Measurements from ENCODE around the gene PPP2R2C. TPM values are rescaled to one million over a fixed set of nuclear protein-coding genes. Genes with fewer than 3 reads are reported as not detected.

Gene PPP2R2C
- polyA plus RNA-seq, 1 of the 3 experiments (the other 2 are of a cell fraction), result 0.21 TPM

DNA sequence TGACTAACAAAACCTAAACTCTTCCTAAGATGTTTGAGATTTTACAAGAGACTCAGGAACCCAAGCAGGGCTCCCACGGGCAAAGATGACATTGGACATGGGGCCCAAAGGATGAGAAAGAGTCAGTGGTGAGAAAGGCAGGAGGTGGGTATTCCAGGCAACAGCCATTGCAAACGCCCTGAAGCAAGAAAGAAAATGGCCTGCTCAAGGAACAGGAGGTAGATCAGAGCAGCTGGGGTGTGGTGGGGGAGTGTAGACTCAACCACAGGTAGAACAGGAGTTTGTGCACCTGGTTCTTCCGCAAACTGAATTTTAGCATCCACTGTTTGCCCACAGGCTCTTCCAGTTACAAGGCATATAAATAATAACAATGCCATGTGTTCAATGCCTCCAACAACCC lies 3.3 kb downstream of the PPP2R2C start:
- H3K9ac ChIP-seq, result no peak overlapping the region
- H3K4me3 ChIP-seq (ENCODE audit: low read depth in 2 of 2, low read length in 1 of 2), result no peak overlapping the region
- no peaks in the 10 kb centered on the region for H3K36me3 ChIP-seq (replicated peaks in 1 of 2; ENCODE audit: control insufficient read depth in 1 of 2, insufficient read depth in 2 of 2, low read length in 1 of 2)
- H3F3A ChIP-seq (replicated peaks; ENCODE audit: insufficient read depth), result no peaks in the 10 kb centered on the region
- TF ChIP-seq, protein P1, sequence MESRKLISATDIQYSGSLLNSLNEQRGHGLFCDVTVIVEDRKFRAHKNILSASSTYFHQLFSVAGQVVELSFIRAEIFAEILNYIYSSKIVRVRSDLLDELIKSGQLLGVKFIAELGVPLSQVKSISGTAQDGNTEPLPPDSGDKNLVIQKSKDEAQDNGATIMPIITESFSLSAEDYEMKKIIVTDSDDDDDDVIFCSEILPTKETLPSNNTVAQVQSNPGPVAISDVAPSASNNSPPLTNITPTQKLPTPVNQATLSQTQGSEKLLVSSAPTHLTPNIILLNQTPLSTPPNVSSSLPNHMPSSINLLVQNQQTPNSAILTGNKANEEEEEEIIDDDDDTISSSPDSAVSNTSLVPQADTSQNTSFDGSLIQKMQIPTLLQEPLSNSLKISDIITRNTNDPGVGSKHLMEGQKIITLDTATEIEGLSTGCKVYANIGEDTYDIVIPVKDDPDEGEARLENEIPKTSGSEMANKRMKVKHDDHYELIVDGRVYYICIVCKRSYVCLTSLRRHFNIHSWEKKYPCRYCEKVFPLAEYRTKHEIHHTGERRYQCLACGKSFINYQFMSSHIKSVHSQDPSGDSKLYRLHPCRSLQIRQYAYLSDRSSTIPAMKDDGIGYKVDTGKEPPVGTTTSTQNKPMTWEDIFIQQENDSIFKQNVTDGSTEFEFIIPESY (IDR thresholded peaks at IDR 0.05; ENCODE audit: borderline replicate concordance, low read depth), result no peak
- TF ChIP-seq EZH2phosphoT487 (IDR thresholded peaks at IDR 0.05; ENCODE audit: borderline replicate concordance, low read depth) (no peak), RCOR1 (IDR thresholded peaks at IDR 0.05; ENCODE audit: low read length) (no peak), GABPA (IDR thresholded peaks at IDR 0.05; ENCODE audit: low read depth) (no peak), MXI1 (IDR thresholded peaks at IDR 0.05; ENCODE audit: low read depth, low read length) (no peak), CHD2 (IDR thresholded peaks at IDR 0.05; ENCODE audit: low read length, partially characterized antibody) (no peak), TAF1 (IDR thresholded peaks at IDR 0.05; ENCODE audit: borderline replicate concordance, low read depth, low read length) (no peak), NFIC (IDR thresholded peaks at IDR 0.05; ENCODE audit: borderline replicate concordance) (no peak), FOXJ3 (CRISPR knock-in tag; IDR thresholded peaks at IDR 0.05) (no peak), RFX5 (IDR thresholded peaks at IDR 0.05; ENCODE audit: low read length) (no peak), TEAD4 (IDR thresholded peaks at IDR 0.05; ENCODE audit: borderline replicate concordance, insufficient read depth) (no peak), JUND (IDR thresholded peaks at IDR 0.05) (no peak), EP300 (IDR thresholded peaks at IDR 0.05; ENCODE audit: borderline replicate concordance in 1 of 2, low read depth in 1 of 2, low read length in 1 of 2) (no peak)
- TF ChIP-seq, protein P2, sequence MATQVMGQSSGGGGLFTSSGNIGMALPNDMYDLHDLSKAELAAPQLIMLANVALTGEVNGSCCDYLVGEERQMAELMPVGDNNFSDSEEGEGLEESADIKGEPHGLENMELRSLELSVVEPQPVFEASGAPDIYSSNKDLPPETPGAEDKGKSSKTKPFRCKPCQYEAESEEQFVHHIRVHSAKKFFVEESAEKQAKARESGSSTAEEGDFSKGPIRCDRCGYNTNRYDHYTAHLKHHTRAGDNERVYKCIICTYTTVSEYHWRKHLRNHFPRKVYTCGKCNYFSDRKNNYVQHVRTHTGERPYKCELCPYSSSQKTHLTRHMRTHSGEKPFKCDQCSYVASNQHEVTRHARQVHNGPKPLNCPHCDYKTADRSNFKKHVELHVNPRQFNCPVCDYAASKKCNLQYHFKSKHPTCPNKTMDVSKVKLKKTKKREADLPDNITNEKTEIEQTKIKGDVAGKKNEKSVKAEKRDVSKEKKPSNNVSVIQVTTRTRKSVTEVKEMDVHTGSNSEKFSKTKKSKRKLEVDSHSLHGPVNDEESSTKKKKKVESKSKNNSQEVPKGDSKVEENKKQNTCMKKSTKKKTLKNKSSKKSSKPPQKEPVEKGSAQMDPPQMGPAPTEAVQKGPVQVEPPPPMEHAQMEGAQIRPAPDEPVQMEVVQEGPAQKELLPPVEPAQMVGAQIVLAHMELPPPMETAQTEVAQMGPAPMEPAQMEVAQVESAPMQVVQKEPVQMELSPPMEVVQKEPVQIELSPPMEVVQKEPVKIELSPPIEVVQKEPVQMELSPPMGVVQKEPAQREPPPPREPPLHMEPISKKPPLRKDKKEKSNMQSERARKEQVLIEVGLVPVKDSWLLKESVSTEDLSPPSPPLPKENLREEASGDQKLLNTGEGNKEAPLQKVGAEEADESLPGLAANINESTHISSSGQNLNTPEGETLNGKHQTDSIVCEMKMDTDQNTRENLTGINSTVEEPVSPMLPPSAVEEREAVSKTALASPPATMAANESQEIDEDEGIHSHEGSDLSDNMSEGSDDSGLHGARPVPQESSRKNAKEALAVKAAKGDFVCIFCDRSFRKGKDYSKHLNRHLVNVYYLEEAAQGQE (IDR thresholded peaks at IDR 0.05; ENCODE audit: low read depth, low read length), result no peak
- TF ChIP-seq, protein P3, sequence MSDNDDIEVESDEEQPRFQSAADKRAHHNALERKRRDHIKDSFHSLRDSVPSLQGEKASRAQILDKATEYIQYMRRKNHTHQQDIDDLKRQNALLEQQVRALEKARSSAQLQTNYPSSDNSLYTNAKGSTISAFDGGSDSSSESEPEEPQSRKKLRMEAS (IDR thresholded peaks at IDR 0.05; ENCODE audit: low read depth), result no peak
- TF ChIP-seq, protein P4, sequence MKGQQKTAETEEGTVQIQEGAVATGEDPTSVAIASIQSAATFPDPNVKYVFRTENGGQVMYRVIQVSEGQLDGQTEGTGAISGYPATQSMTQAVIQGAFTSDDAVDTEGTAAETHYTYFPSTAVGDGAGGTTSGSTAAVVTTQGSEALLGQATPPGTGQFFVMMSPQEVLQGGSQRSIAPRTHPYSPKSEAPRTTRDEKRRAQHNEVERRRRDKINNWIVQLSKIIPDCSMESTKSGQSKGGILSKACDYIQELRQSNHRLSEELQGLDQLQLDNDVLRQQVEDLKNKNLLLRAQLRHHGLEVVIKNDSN (IDR thresholded peaks at IDR 0.05; ENCODE audit: borderline replicate concordance, low read depth), result no peak
- TF ChIP-seq, protein P5, sequence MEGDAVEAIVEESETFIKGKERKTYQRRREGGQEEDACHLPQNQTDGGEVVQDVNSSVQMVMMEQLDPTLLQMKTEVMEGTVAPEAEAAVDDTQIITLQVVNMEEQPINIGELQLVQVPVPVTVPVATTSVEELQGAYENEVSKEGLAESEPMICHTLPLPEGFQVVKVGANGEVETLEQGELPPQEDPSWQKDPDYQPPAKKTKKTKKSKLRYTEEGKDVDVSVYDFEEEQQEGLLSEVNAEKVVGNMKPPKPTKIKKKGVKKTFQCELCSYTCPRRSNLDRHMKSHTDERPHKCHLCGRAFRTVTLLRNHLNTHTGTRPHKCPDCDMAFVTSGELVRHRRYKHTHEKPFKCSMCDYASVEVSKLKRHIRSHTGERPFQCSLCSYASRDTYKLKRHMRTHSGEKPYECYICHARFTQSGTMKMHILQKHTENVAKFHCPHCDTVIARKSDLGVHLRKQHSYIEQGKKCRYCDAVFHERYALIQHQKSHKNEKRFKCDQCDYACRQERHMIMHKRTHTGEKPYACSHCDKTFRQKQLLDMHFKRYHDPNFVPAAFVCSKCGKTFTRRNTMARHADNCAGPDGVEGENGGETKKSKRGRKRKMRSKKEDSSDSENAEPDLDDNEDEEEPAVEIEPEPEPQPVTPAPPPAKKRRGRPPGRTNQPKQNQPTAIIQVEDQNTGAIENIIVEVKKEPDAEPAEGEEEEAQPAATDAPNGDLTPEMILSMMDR (IDR thresholded peaks at IDR 0.05), result no peak
- H3K4me1 ChIP-seq (ENCODE audit: control insufficient read depth in 1 of 2, insufficient read depth in 2 of 2, low read depth in 1 of 2, low read length in 1 of 2), result peaks cover 0 to 7% of the 10 kb centered on the region in 2 experiments; a peak in 1 of 4 replicates
- no peak overlapping the region for H3K4me2 ChIP-seq
- POLR2A ChIA-PET, result no interaction called here
- no peak overlapping the region for H2AFZ ChIP-seq (ENCODE audit: low read depth)
- H3K9me2 ChIP-seq, result no peaks in the 10 kb centered on the region
- no peak for DNase-seq
- H4K20me1 ChIP-seq (ENCODE audit: insufficient read depth), result no peaks in the 10 kb centered on the region
- no peaks in the 10 kb centered on the region for H3K9me3 ChIP-seq
- H3K27ac ChIP-seq (ENCODE audit: low read depth in 2 of 2, low read length in 1 of 2), result no peak overlapping the region
- peaks cover 13% of the 10 kb centered on the region for H3K27me3 ChIP-seq (ENCODE audit: insufficient read depth)
- 36% methylated on average over 3 of the region's 3 CpGs for WGBS (ENCODE audit: low lambda C conversion rate)
- CTCF ChIA-PET, result interaction anchor here (0.7 to 2.0 kb wide), 4 partner anchors 24 to 219 kb away, joined by 3 to 5 read pairs (median 4); no protein-coding TSS in a partner anchor
- H3K79me2 ChIP-seq (ENCODE audit: insufficient read depth), result no peaks in the 10 kb centered on the region

Data from SK-N-SH (cell line).